ENCODE results near the gene RPS6KA2.

- TF ChIP-seq POLR2A (IDR thresholded peaks at IDR 0.05) (no peak), CTCF (IDR thresholded peaks at IDR 0.05) (no peak)
Measured at GRCh38 chr6:166476634-166477215, 150.3 kb downstream of the RPS6KA2 start.
